ENCODE results near the gene PBX2.
"Not testable (repeated sequence)": the region's sequence is repeated elsewhere in the genome, so short reads cannot be mapped to it uniquely, and the experiment has no call there.

PBX2 gene

DNA sequence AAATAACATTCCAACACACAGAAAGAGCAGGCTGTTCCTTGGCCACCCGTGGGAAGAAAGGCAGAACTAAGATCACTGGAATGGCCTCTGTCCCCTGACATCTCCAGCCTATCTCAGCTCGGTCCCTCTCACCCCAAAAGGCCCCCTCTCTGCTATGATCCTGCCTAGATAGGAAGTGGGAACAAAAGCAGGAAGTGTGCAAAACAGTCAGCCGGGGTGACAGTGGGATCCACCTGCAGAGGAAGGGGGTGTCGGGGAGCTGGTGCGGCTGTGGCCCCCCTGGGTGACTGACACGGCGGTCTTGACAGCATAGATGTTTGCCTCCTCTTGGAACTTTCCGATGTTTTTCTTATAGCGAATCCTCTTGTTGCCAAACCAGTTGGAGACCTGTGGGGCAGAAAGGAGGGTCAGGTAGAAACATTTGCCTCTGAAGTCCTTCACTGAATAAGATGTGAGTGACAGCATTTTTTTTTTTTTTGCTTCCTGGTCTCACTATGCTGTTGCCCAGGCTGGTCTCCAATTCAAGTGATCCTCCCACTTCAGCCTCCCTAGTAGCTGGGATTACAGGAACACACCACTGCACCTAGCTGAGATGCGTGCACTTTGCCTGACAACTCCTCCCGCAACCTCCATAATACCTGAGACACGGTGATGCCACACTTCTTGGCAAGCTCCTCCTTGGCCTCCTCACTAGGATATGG is 2.8 kb downstream of the PBX2 start:
- no peak for DNase-seq

DNA sequence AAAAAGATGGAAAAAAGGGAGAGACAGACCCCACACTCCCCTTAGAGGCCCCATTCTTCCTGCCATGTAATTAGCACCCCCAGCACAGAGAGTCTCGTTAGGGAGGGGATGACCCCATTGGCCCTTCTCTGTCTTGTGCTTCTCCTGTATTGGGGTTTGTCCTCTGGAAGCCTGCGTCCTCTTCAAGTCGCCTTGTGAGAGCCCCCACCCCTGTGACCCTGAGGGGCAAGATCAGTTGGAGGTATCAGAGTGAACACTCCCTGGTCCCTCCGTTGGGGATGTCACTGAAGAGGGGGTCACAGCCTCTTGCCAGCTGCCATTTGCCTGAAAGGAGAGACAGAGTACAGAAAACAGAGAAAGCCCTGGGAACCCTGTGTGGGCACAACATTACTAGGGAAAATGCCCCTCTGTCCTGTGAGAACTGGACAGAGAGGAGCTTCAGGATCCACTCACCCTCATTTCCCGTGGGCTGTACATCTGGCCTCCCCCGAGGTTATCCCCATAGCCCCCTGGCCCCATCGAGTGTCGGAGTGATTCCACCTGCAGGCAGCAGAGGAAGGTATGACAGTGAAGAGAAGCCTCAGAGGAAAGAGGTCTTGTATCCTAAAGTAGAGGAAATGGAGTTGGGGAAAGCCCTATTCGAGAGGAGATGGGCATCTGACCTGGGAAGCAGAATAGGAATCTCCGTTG is 3.7 kb downstream of the PBX2 start:
- not testable (repeated sequence) for DNase-seq

DNA sequence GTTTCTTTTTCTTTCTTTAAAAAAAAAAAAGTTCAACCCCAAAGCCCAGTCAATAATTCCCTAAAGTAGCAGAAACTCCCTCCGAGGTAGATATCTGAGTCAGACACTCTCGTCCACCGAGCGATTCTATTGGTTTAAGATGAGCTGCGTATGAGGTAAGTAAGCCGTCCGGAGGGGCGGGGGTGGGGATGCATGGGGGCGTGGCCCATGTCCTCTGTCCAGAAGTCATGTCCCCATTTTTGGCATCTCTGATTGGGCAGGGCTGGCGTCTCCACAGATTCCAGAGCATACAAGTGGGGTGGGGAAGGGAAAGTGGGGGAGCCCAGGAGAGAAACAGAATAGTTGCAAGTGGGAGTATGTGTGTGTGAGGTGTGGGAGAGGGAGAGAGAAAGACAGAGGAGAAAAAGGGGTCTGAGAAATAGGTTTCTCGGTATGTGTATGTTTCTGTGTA is 4.3 kb downstream of the PBX2 start:
- peak; percentile 84 for DNase-seq

DNA sequence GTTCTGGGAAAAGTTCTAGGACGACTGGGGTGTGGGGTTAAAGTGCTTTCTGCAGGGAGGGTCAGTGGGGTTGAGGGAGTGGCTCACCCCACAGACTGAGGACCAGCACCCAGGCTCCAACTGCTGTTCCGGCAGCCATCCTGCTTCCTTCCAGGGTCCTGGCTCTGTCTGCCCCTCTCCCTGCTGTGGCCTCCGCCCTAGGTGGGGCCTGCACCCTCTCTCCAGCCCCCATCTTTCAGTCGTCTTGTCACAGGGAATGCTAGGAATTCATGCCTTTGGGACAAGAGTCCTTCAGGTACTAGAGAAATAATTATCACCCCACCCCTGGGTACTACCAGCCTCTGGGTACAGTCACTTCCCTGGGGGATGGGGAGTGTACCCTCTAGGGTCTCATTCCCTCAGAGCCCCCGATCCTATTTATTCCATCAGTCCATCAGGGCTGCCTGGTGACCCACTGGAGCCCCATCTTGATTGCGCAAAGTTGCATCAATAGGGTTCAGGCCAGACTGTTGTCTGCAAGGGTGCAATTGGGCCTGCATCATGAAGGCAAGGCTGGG is 5.8 kb downstream of the PBX2 start, which contains the start of gene AGER:
TSS of gene AGER (minus strand) at position 170 of the 557 bp plus-strand sequence. CDS start at position 139, 31 bp downstream.
- no peak for DNase-seq

GRCh38 chr6:32183483-32184083 is 6.4 kb downstream of the PBX2 start:
- no peak for DNase-seq

DNA sequence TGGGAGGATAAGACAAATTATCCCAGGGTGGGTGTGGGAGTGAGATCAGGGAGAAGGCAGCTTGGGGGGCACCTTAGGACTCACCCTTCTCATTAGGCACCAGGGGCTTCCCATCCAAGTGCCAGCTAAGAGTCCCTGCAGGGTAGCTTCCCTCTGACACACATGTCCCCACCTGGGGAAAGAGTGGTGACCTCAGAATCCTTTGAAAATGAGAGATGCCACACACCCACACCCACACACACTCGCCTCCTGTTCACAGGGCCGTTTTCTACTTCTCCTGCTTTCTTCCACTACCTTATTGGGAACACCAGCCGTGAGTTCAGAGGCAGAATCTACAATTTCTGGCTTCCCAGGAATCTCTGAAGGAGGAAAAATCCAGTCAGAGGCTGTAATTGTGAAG is 7.0 kb downstream of the PBX2 start:
- DNase-seq: no peak

DNA sequence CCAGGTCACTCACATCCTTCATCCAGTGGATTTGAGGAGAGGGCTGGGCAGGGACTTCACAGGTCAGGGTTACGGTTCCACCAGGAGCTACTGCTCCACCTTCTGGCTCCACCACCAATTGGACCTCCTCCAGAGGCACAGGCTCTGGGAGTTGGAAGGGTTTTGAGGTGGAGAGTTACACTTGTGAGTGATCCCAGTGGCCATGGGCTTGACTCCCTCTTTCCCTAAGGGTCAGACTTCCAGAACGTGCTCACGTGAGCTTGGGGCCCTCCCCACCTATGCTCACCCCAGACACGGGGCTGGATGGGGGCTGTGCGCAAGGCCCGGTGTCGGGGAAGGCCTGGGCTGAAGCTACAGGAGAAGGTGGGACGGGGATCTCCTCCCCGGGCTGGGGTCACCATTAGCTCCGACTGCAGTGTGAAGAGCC is 7.4 kb downstream of the PBX2 start:
- DNase-seq: no peak

- no peak for DNase-seq
These were observed 8.0 kb downstream of the PBX2 start for GRCh38 chr6:32181915-32182529.

- no peak for DNase-seq
These were observed 8.8 kb downstream of the PBX2 start for GRCh38 chr6:32181148-32181702.

GRCh38 chr6:32179766-32180405 is 10.1 kb downstream of the PBX2 start:
- DNase-seq: no peak

GRCh38 chr6:32178547-32179440 is 11.2 kb downstream of the PBX2 start:
- no peak for DNase-seq

DNA sequence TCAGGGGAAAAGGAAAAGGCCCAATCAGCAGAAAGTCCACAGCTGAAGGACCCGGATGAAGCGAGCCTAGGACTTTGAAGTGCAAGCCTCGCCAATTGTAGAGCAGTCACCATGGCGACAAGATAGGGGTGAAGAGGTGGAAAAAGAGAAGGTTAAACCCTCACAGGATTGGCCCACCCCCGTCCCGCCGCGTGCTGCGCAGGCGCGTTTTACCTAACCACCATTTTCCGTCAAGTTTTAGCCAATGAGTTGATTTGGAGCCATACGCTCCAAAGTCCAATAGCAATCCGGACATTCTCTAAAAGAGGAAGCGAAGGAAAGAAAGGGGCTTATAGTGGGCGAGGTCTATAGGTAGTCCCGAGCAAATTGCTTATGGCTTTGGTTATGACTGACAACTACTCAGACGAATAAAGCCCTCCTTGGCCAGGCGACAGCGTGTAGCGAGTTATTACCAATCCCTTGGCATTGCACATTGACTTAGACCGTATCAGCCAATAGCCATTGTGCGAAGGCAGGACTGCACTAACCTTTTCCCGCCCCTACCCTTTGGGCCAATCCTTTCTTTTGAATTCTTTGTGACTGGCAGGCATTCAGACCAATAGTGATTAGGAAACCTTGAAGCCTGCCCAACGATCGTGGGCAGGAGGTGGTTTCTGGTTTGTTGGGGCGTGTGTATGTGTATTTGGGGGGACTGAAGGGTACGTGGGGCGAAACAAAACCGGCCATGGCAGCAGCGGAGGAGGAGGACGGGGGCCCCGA is 12.0 kb downstream of the PBX2 start, which contains the start of gene RNF5:
TSS of gene RNF5 (plus strand) at position 618 of the 759 bp plus-strand sequence. CDS start at position 725, 107 bp downstream.
- DNase-seq: peak; percentile 100

DNA sequence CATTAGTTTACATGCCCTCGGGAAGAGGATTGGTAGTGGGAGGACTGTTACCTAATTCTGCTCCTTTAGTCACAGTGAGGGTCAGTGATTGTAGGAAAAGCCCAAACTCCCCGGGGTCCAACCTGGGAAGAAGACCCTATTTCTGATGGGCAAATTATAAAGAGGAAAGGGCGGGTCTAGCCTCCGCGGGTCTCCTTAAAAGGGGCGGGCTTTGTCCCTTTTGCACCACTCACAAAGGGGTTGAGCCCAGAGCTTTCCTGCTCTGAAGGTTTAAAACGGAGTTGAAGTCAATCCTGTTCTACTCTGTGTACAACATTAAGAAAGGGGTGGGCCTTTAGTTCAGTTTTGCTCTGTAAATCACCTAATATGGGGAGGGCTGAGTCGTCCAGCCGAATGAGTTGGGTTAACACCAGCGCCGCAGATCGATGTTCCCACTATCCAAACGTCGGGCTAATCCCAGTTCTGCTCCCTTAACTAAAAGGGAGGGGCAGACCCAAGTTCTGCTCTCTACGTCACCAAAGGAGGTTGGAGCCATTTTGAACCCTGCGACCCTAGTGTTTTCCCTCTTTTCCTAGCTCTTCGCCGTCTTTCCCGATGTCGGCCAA is 12.7 kb downstream of the PBX2 start:
- DNase-seq: no peak

- no peak for DNase-seq
These were observed 13.4 kb downstream of the PBX2 start for GRCh38 chr6:32176476-32177182.

GRCh38 chr6:32175711-32176475 is 14.1 kb downstream of the PBX2 start, which contains the start of gene AGPAT1:
Gene AGPAT1 (minus strand): TSS chr6:32176084. CDS start chr6:32171496, 4,588 bp downstream.
- DNase-seq: peak; percentile 98

DNA sequence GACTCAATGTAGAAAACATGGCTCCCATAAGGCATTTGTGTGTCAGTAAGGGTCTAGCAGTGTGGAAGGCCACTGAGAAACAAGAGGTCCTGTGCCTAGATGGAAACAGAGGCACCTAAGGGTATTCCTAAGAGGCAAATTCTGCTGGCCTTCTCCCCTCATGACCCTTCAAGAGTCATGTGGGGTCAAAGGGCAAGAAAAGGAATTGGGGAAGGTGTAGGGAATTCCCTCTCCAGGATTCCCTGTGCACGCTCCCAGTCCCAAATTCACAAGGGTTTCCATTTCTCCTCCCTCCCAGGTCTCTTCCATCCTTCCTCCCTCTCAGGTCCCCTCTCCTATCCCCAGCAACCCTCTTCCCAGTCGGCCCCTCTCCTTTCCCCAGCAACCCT is 14.7 kb downstream of the PBX2 start:
- DNase-seq: no peak

GRCh38 chr6:32174416-32174815 is 15.6 kb downstream of the PBX2 start:
- no peak for DNase-seq
